H1 (cell line): ENCODE results near the gene GOSR1. TPM values are rescaled to one million over a fixed set of nuclear protein-coding genes. Genes with fewer than 3 reads are reported as not detected.

Experiments used
- CTCF ChIA-PET: fragments of 300-600 bp; sonication (Branson Sonifier 250); formaldehyde crosslinking; loops from one replicate; lab custom pipeline; 2021; ENCODE audit not compliant: partially characterized antibody; lab: Charles Lee
- POLR2A ChIA-PET: fragments of 300-600 bp; sonication (Branson Sonifier 250); formaldehyde crosslinking; loops from one replicate; lab custom pipeline; 2021; ENCODE audit warnings: inconsistent platforms; ENCODE audit not compliant: partially characterized antibody; lab: Charles Lee
- DNase-seq, 2 experiments: peaks; one replicate each; pipeline versions ENCODE4 v3.0.0 to v3.0.0-alpha.2; 2010 to 2022; ENCODE audit warnings: low spot score in 2 of 2, low read depth in 1 of 2, mixed read lengths in 1 of 2
- FAIRE-seq: peaks from 2 replicates; lab custom pipeline; 2011; peaks lifted over from hg19 to GRCh38; lab: Jason Lieb, UNC
- H2AFZ ChIP-seq: 2 replicates; pipeline ENCODE4 v1.8.1; 2012; ENCODE audit warnings: low read length, inconsistent platforms
- H2AK5ac ChIP-seq: 2 replicates; pipeline ENCODE4 v1.6.1; 2013; ENCODE audit warnings: low read depth, low read length
- H2BK120ac ChIP-seq: replicated peaks from 2 replicates; pipeline ENCODE3; 2013; ENCODE audit warnings: low read depth, low read length, inconsistent platforms
- H2BK12ac ChIP-seq: 2 replicates; pipeline ENCODE4 v1.6.1; 2013; ENCODE audit warnings: low read depth, low read length
- H2BK15ac ChIP-seq: 2 replicates; pipeline ENCODE4 v1.6.1; 2013; ENCODE audit warnings: low read length
- H2BK20ac ChIP-seq: 2 replicates; pipeline ENCODE4 v1.6.1; 2013; ENCODE audit warnings: low read length
- H2BK5ac ChIP-seq: 2 replicates; pipeline ENCODE4 v1.6.1; 2013; ENCODE audit warnings: low read depth, low read length
- H3K14ac ChIP-seq: 2 replicates; pipeline ENCODE4 v1.6.1; 2013; ENCODE audit warnings: inconsistent platforms; ENCODE audit not compliant: insufficient read length
- H3K18ac ChIP-seq: 2 replicates; pipeline ENCODE4 v1.6.1; 2013; ENCODE audit warnings: low read length; ENCODE audit errors: extremely low read depth
- H3K23ac ChIP-seq: 2 replicates; pipeline ENCODE4 v1.6.1; 2013; ENCODE audit warnings: inconsistent platforms; ENCODE audit not compliant: insufficient read length
- H3K23me2 ChIP-seq: 2 replicates; pipeline ENCODE4 v1.6.1; 2013; ENCODE audit warnings: low read depth, low read length
- H3K27ac ChIP-seq: 2 replicates; pipeline ENCODE4 v1.6.1; 2011; ENCODE audit warnings: low read depth, low read length, inconsistent platforms
- H3K27me3 ChIP-seq, 4 experiments: replicated peaks in 1 of 4; 1 replicate in 1 of 4; 2 replicates in 3 of 4; pipeline versions ENCODE4 v1.6.1 to v1.8.1; 2011 to 2013; ENCODE audit warnings: low read length in 3 of 4, mild to moderate bottlenecking in 3 of 4, inconsistent platforms in 2 of 4, mixed read lengths in 2 of 4, moderate library complexity in 1 of 4; ENCODE audit not compliant: control insufficient read depth in 3 of 4, insufficient read depth in 3 of 4; ENCODE audit errors: extremely low read depth in 1 of 4
- H3K36me3 ChIP-seq, 4 experiments: 2 replicates each; pipeline versions ENCODE4 v1.6.1 to v1.8.1; 2011 to 2013; ENCODE audit warnings: mild to moderate bottlenecking in 4 of 4, low read length in 3 of 4, moderate library complexity in 2 of 4, control low read depth in 1 of 4, inconsistent platforms in 1 of 4; ENCODE audit not compliant: insufficient read depth in 4 of 4, control insufficient read depth in 2 of 4
- H3K4ac ChIP-seq: replicated peaks from 2 replicates; pipeline ENCODE3; 2013; ENCODE audit warnings: low read length, low read depth, mixed read lengths, inconsistent platforms; ENCODE audit not compliant: insufficient read length
- H3K4me1 ChIP-seq, 4 experiments: replicated peaks in 1 of 4; 1 replicate in 1 of 4; 2 replicates in 3 of 4; pipeline versions ENCODE4 v1.6.1 to v1.8.1; 2011 to 2013; ENCODE audit warnings: low read length in 3 of 4, inconsistent platforms in 2 of 4, mixed read lengths in 1 of 4; ENCODE audit not compliant: insufficient read depth in 4 of 4, control insufficient read depth in 3 of 4
- H3K4me2 ChIP-seq, 2 experiments: 2 replicates each; pipeline versions ENCODE4 v1.6.1 to v1.8.1; 2011 to 2013; ENCODE audit warnings: low read depth in 2 of 2, low read length in 2 of 2, control low read depth in 1 of 2, inconsistent platforms in 1 of 2, mild to moderate bottlenecking in 1 of 2; ENCODE audit not compliant: insufficient read depth in 1 of 2
- H3K4me3 ChIP-seq, 4 experiments: fragments of 200-600, 300-600 bp in 1 of 4; sonication (generic), shearing (Covaris generic), sonication (Bioruptor Twin) in 1 of 4; 2 replicates each; pipeline versions ENCODE4 v1.5.1 to v1.8.1; 2011 to 2016; ENCODE audit warnings: low read length in 4 of 4, low read depth in 3 of 4, control low read depth in 2 of 4, inconsistent platforms in 2 of 4, mild to moderate bottlenecking in 2 of 4, mixed read lengths in 1 of 4, moderate library complexity in 1 of 4; ENCODE audit not compliant: insufficient read depth in 2 of 4; ENCODE audit errors: extremely low read depth in 1 of 4
- H3K56ac ChIP-seq: replicated peaks from 2 replicates; pipeline ENCODE3; 2013; ENCODE audit warnings: low read depth, mild to moderate bottlenecking, mixed read lengths, low read length, inconsistent platforms; ENCODE audit not compliant: insufficient read length
- H3K79me1 ChIP-seq: 2 replicates; pipeline ENCODE4 v1.6.1; 2013; ENCODE audit warnings: low read depth, low read length, control low read depth
- H3K79me2 ChIP-seq, 2 experiments: 2 replicates each; pipeline versions ENCODE4 v1.6.1 to v1.8.1; 2012 to 2013; ENCODE audit warnings: low read length in 2 of 2, mild to moderate bottlenecking in 2 of 2, inconsistent platforms in 1 of 2; ENCODE audit not compliant: insufficient read depth in 2 of 2, control insufficient read depth in 1 of 2
- H3K9ac ChIP-seq, 4 experiments: replicated peaks in 1 of 4; 1 replicate in 1 of 4; 2 replicates in 3 of 4; pipeline versions ENCODE4 v1.6.1 to v1.8.1; 2011 to 2013; ENCODE audit warnings: low read depth in 3 of 4, low read length in 3 of 4, control low read depth in 2 of 4, mild to moderate bottlenecking in 2 of 4, moderate library complexity in 2 of 4, inconsistent platforms in 1 of 4; ENCODE audit errors: extremely low read depth in 1 of 4
- H3K9me3 ChIP-seq, 2 experiments: 2 replicates each; pipeline versions ENCODE4 v1.6.1 to v1.8.1; 2012 to 2013; ENCODE audit warnings: mild to moderate bottlenecking in 2 of 2, moderate library complexity in 2 of 2, control low read depth in 1 of 2, inconsistent platforms in 1 of 2, low read depth in 1 of 2, low read length in 1 of 2, mixed read lengths in 1 of 2; ENCODE audit not compliant: insufficient read depth in 2 of 2
- H4K20me1 ChIP-seq, 2 experiments: replicated peaks in 1 of 2; 2 replicates each; pipeline versions ENCODE3 to v1.8.1; 2011 to 2013; ENCODE audit warnings: inconsistent platforms in 2 of 2, low read length in 2 of 2, mild to moderate bottlenecking in 1 of 2; ENCODE audit not compliant: insufficient read depth in 2 of 2, control insufficient read depth in 1 of 2
- H4K5ac ChIP-seq: 2 replicates; pipeline ENCODE4 v1.6.1; 2013; ENCODE audit warnings: low read length, low read depth, mixed read lengths, inconsistent platforms; ENCODE audit not compliant: insufficient read length
- H4K8ac ChIP-seq: 2 replicates; pipeline ENCODE4 v1.8.0; 2013; ENCODE audit warnings: mild to moderate bottlenecking, moderate library complexity, low read length, inconsistent platforms; ENCODE audit not compliant: insufficient read depth; ENCODE audit errors: extremely low read depth
- H4K91ac ChIP-seq: replicated peaks from 2 replicates; pipeline ENCODE3; 2013; ENCODE audit warnings: low read length, mixed read lengths, inconsistent platforms; ENCODE audit not compliant: insufficient read length
- CEBPB ChIP-seq: IDR thresholded peaks from 2 replicates; pipeline ENCODE4 v1.6.1; 2012; ENCODE audit warnings: low read depth, low read length
- EP300 ChIP-seq, 2 experiments: IDR thresholded peaks; 1 replicate in 1 of 2; 2 replicates in 1 of 2; pipeline ENCODE4 v1.6.1; 2011 to 2012; ENCODE audit warnings: low read depth in 2 of 2, low read length in 2 of 2, mild to moderate bottlenecking in 2 of 2, borderline replicate concordance in 1 of 2, inconsistent platforms in 1 of 2, moderate library complexity in 1 of 2
- EZH2 ChIP-seq: fragments of 200-600 bp; sonication (generic); IDR thresholded peaks from 2 replicates; pipeline ENCODE4 v1.7.1; 2012; ENCODE audit warnings: low read depth, mild to moderate bottlenecking, moderate library complexity, low read length, inconsistent platforms; ENCODE audit not compliant: severe bottlenecking
- FOSL1 ChIP-seq: IDR thresholded peaks from 2 replicates; pipeline ENCODE4 v1.6.1; 2011; ENCODE audit warnings: mild to moderate bottlenecking, low read depth, low read length, moderate library complexity; ENCODE audit not compliant: insufficient read depth
- JUN ChIP-seq: IDR thresholded peaks from 2 replicates; pipeline ENCODE4 v1.6.1; 2011; ENCODE audit warnings: low read depth, mild to moderate bottlenecking, improper control_type of control experiment, low read length
- RXRA ChIP-seq: IDR thresholded peaks from 2 replicates; pipeline ENCODE4 v1.6.1; 2011; ENCODE audit warnings: low read depth, mild to moderate bottlenecking, low read length, moderate library complexity; ENCODE audit not compliant: insufficient read depth
- SP1 ChIP-seq: IDR thresholded peaks from 2 replicates; pipeline ENCODE4 v1.6.1; 2011; ENCODE audit warnings: low read depth, low read length
- polyA plus RNA-seq, 7 experiments: library from polyadenylated mRNA; depleted of rRNA in 3 of 7; stranded (reverse) in 5 of 7; unstranded in 2 of 7; fragments of >200 nt in 5 of 7; fragments of 200-250 nt in 2 of 7; gene quantifications; 1 replicate in 5 of 7; 2 replicates in 1 of 7; 4 replicates in 1 of 7; pipeline versions ENCODE4 v1.2.1 to v1.2.3, GENCODE V29; 2011 to 2013; ENCODE audit warnings: missing spikeins in 2 of 7, mixed read lengths in 2 of 7
- total RNA-seq: library from RNA; stranded (reverse); fragmentation: NEBNext Ultra II Directional; extraction: Animal tissue kit (Norgen Biotek cat#: 25700); gene quantifications from 2 replicates; pipeline ENCODE4 v1.2.1, GENCODE V29; 2021

GOSR1 gene
- total and polyA plus RNA-seq, 2 of the 8 experiments (the other 6 are each of a cell fraction or from before 2014, with no cell fraction given) = 9.2 to 43.3 TPM

- H2BK12ac ChIP-seq = no peak overlapping the region
- H3K9me3 ChIP-seq = no peaks in the 10 kb centered on the region
- ChIA-PET POLR2A (no interaction called here), CTCF (no interaction called here)
- H3K23ac ChIP-seq = no peak overlapping the region
- no peak overlapping the region for H2BK120ac ChIP-seq
- H3K23me2 ChIP-seq = no peaks in the 10 kb centered on the region
- no peak overlapping the region for H3K56ac ChIP-seq
- H4K91ac ChIP-seq = no peak overlapping the region
- H3K4me1 ChIP-seq = no peaks in the 10 kb centered on the region
- no peak overlapping the region for H2BK15ac ChIP-seq
- no peak overlapping the region for H3K4me2 ChIP-seq
- H3K36me3 ChIP-seq = peaks cover 11 to 55% (median 37%) of the 10 kb centered on the region in 4 experiments
- no peak overlapping the region for H3K4ac ChIP-seq
- H4K8ac ChIP-seq = no peak overlapping the region
- H3K79me1 ChIP-seq = no peaks in the 10 kb centered on the region
- no peaks in the 10 kb centered on the region for H3K79me2 ChIP-seq
- no peak overlapping the region for H3K9ac ChIP-seq
- H3K14ac ChIP-seq = no peak overlapping the region
- no peak overlapping the region for H2BK20ac ChIP-seq
- H3K27ac ChIP-seq = no peak overlapping the region
- no peak overlapping the region for H2BK5ac ChIP-seq
- no peak overlapping the region for H2AK5ac ChIP-seq
- H3K18ac ChIP-seq = no peak overlapping the region
- H4K5ac ChIP-seq = no peak overlapping the region
- H3K27me3 ChIP-seq = no peaks in the 10 kb centered on the region
- TF ChIP-seq EP300 (IDR thresholded peaks at IDR 0.05; ENCODE audit: borderline replicate concordance in 1 of 2, low read depth in 2 of 2, low read length in 2 of 2) (no peak), CEBPB (no peak), FOSL1 (no peak), SP1 (no peak), JUN (no peak), EZH2 (no peak), RXRA (no peak)
- DNase-seq = no peak
- H4K20me1 ChIP-seq = no peaks in the 10 kb centered on the region
- H3K4me3 ChIP-seq = no peak overlapping the region
- FAIRE-seq = no peak
- H2AFZ ChIP-seq = no peak overlapping the region
Measured at GRCh38 chr17:30495586-30495985, 18.4 kb downstream of the GOSR1 start.
